ENCODE data around the gene MACROD2.

GRCh38 chr20:14134004-14134403 lies 138.7 kb downstream of the MACROD2 start:
- TF ChIP-seq, protein P1, sequence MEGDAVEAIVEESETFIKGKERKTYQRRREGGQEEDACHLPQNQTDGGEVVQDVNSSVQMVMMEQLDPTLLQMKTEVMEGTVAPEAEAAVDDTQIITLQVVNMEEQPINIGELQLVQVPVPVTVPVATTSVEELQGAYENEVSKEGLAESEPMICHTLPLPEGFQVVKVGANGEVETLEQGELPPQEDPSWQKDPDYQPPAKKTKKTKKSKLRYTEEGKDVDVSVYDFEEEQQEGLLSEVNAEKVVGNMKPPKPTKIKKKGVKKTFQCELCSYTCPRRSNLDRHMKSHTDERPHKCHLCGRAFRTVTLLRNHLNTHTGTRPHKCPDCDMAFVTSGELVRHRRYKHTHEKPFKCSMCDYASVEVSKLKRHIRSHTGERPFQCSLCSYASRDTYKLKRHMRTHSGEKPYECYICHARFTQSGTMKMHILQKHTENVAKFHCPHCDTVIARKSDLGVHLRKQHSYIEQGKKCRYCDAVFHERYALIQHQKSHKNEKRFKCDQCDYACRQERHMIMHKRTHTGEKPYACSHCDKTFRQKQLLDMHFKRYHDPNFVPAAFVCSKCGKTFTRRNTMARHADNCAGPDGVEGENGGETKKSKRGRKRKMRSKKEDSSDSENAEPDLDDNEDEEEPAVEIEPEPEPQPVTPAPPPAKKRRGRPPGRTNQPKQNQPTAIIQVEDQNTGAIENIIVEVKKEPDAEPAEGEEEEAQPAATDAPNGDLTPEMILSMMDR (IDR thresholded peaks at IDR 0.05): no peak
- TF ChIP-seq POLR2A (IDR thresholded peaks at IDR 0.05): no peak
